ENCODE measurements around the gene BICRAL. TPM values are rescaled to one million over a fixed set of nuclear protein-coding genes. Genes with fewer than 3 reads are reported as not detected.
"Not testable (repeated sequence)": the region's sequence is repeated elsewhere in the genome, so short reads cannot be mapped to it uniquely, and the experiment has no call there.

The BICRAL gene
- total RNA-seq, 6 experiments from 2014 or later: 4.3 to 6.0 (median 5.5) TPM

DNA sequence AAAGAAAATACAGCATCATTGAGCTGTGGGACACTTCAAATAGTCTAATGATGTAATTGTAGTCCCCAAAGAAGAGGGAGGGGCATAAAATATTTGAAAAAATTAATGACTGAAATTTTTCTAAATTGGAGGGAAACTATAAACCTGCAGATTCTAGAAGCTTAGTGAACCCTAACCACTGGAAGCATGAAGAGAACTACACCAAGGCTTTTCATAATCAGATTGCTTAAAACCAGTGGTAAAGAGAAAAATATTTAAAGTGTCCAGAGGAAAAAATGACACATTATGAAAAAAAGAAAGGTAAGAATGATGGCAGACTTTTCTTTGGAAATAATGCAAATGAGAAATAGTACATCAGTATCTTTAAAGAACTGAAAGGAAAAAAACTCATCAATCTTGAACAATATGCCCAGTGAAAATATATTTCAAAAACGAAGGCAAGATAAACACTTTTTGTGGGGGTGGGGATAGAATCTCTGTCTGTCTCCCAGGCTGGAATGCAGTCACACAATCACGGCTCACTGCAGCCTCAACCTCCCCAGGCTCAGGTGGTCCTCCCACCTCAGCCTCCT lies 31.3 kb downstream of the BICRAL start:
- no peak for DNase-seq
- Histone ChIP-seq H3K36me3 (peaks cover 0 to 2% (median 0%) of the 10 kb centered on the region in 4 donors), H3K4me1 (no peaks in the 10 kb centered on the region), H3K4me3 (no peak overlapping the region), H3K27ac (no peak overlapping the region), H3K9me3 (no peaks in the 10 kb centered on the region), H3K27me3 (no peaks in the 10 kb centered on the region)
- ATAC-seq: no peak
- TF ChIP-seq CTCF (IDR thresholded peaks at IDR 0.05) (no peak), POLR2A (IDR thresholded peaks at IDR 0.05) (no peak)
- intact Hi-C loops (cut with DNase I): no loop called here
- 57% methylated on average over 1 of the region's 2 CpGs for WGBS (ENCODE audit: insufficient coverage, low coverage, low lambda C conversion rate, missing lambda C conversion rate)

DNA sequence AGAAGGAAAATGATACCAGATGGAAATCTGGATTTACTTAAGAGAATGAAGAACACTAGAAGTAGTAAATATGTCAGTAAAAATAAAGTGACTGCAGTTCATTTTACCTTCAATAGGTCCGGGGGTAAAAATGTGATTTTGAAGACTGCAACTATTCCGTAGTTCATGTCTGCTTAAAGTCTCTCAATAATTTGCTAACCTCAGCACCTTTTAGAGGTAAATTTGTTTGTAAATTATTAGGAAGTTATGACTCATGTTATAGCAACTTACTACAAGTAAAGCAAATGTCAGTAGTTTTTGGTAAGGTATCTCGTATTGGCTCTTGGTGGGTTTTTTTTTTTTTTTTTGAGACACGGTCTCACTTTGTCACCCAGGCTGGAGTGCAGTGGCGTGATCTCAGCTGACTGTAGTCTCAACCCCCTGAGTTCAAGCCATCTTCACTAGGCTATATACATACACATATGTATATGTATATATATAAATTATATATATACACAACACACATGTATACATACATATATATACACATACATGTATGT lies 32.1 kb downstream of the BICRAL start:
- ATAC-seq (no peak), DNase-seq (no peak)
- no peaks in the 10 kb centered on the region for H3K4me1 ChIP-seq
- H3K27me3 ChIP-seq: no peaks in the 10 kb centered on the region
- TF ChIP-seq CTCF (IDR thresholded peaks at IDR 0.05) (no peak), POLR2A (IDR thresholded peaks at IDR 0.05) (no peak)
- WGBS (ENCODE audit: insufficient coverage, low coverage, low lambda C conversion rate, missing lambda C conversion rate): 96% methylated on average over 5 of the region's 5 CpGs
- H3K36me3 ChIP-seq: peaks cover 0 to 2% (median 0%) of the 10 kb centered on the region in 4 donors
- no peak overlapping the region for H3K27ac ChIP-seq
- H3K4me3 ChIP-seq: no peak overlapping the region
- H3K9me3 ChIP-seq: no peaks in the 10 kb centered on the region
- intact Hi-C loops (cut with DNase I): no loop called here

DNA sequence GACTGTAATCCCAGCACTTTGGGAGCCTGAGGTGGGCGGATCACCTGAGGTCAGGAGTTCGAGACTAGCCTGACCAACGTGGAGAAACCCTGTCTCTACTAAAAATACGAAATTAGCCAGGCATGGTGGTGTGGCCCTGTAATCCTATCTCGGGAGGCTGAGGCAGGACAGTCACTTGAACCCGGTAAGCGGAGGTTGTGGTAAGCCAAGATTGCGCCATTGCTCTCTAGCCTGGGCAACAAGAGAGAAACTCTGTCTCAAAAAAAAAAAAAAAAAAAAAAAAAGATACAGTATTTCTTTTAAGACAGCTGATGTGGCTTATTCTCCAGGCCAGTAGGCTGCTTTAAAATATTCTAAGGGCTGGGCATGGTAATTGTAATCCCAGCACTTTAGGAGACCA lies 33.9 kb downstream of the BICRAL start:
- H3K4me1 ChIP-seq; H3K27ac ChIP-seq; H3K4me3 ChIP-seq; DNase-seq; H3K36me3 ChIP-seq; H3K9me3 ChIP-seq; intact Hi-C loops (cut with DNase I); H3K27me3 ChIP-seq; ATAC-seq: not testable (repeated sequence)
- WGBS (ENCODE audit: insufficient coverage, low coverage, low lambda C conversion rate, missing lambda C conversion rate): 90% methylated on average over 8 of the region's 8 CpGs

DNA sequence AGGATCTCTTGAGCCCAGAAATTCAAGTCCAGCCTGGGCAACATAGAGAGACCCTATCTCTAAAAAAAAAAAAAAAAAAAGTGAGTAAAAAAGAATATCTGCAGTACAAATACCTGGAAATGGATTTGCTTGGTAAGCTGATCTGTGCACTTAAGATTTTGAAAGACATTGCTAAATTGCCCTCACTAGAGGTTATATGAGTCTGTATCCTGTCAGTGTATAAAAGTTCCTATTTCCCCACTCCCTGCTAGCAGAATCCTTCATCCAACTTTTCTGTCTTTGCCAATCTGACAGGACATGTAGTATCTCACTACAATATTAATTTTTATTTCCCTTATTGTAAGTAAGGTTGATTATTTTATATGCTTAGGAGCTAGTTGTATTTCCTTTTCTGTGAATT lies 36.1 kb downstream of the BICRAL start:
- Histone ChIP-seq H3K4me3 (no peak overlapping the region), H3K27ac (no peak overlapping the region), H3K36me3 (peaks cover 0 to 4% (median 2%) of the 10 kb centered on the region in 4 donors), H3K4me1 (no peaks in the 10 kb centered on the region), H3K27me3 (no peaks in the 10 kb centered on the region), H3K9me3 (no peaks in the 10 kb centered on the region)
- TF ChIP-seq POLR2A (IDR thresholded peaks at IDR 0.05) (no peak), CTCF (IDR thresholded peaks at IDR 0.05) (no peak)
- no peak for DNase-seq
- ATAC-seq: no peak
- intact Hi-C loops (cut with DNase I): no loop called here

DNA sequence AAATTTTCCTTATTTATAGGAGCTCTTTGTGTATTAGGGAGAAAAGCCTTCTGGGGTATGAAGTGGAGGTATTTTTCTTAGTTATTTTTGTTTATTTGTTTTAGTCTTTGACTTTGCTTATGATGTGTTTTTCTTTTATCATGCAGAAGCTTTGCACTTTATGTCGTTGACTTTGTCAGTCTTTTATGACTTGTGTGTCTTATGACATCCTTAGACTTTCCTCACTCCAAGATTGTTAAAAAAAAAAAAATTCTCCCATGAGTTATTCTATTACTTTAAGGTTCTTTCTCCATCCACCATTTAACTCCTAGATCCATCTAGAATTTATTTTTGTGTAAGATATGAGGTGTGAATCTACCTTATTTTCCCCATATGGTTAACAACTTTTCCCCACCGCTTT lies 36.6 kb downstream of the BICRAL start:
- no peak overlapping the region for H3K27ac ChIP-seq
- intact Hi-C loops (cut with DNase I): no loop called here
- TF ChIP-seq POLR2A (IDR thresholded peaks at IDR 0.05) (no peak), CTCF (IDR thresholded peaks at IDR 0.05) (no peak)
- H3K36me3 ChIP-seq: peaks cover 0 to 9% (median 4%) of the 10 kb centered on the region in 4 donors
- no peak for ATAC-seq
- H3K4me3 ChIP-seq: no peak overlapping the region
- H3K27me3 ChIP-seq: no peaks in the 10 kb centered on the region
- 97% methylated on average over 2 of the region's 2 CpGs for WGBS (ENCODE audit: insufficient coverage, low coverage, low lambda C conversion rate, missing lambda C conversion rate)
- no peak for DNase-seq
- no peaks in the 10 kb centered on the region for H3K4me1 ChIP-seq
- H3K9me3 ChIP-seq: no peaks in the 10 kb centered on the region

Data from right lobe of liver (tissue), 6 donors.